H9 (cell line): ENCODE measurements around the gene CNOT10. TPM values are rescaled to one million over a fixed set of nuclear protein-coding genes. Genes with fewer than 3 reads are reported as not detected.

ENCODE experiments used
- DNase-seq: peaks from one replicate; pipeline ENCODE4 v3.0.0-alpha.2; 2017
- H2AFZ ChIP-seq: one replicate; pipeline ENCODE4 v1.6.1; 2013; ENCODE audit warnings: mild to moderate bottlenecking, low read length, control low read depth, moderate library complexity
- H2AK5ac ChIP-seq: 2 replicates; pipeline ENCODE4 v1.6.1; 2013; ENCODE audit warnings: low read length, control low read depth, mixed read lengths; ENCODE audit not compliant: insufficient read length
- H2BK120ac ChIP-seq: one replicate; pipeline ENCODE4 v1.6.1; 2013; ENCODE audit warnings: low read depth, mild to moderate bottlenecking, low read length, control low read depth, inconsistent platforms; ENCODE audit not compliant: poor library complexity, severe bottlenecking
- H2BK12ac ChIP-seq: 2 replicates; pipeline ENCODE4 v1.6.1; 2013; ENCODE audit warnings: low read length, control low read depth, mixed read lengths, low read depth; ENCODE audit not compliant: insufficient read length
- H2BK15ac ChIP-seq: 2 replicates; pipeline ENCODE4 v1.6.1; 2013; ENCODE audit warnings: low read depth, low read length, control low read depth
- H2BK20ac ChIP-seq: one replicate; pipeline ENCODE4 v1.6.1; 2013; ENCODE audit warnings: low read depth, mild to moderate bottlenecking, low read length, control low read depth, inconsistent platforms; ENCODE audit not compliant: poor library complexity, severe bottlenecking
- H2BK5ac ChIP-seq: 2 replicates; pipeline ENCODE4 v1.6.1; 2013; ENCODE audit warnings: low read length, control low read depth, mixed read lengths; ENCODE audit not compliant: insufficient read length
- H3K14ac ChIP-seq: 2 replicates; pipeline ENCODE4 v1.6.1; 2013; ENCODE audit warnings: low read length, control low read depth; ENCODE audit not compliant: insufficient read depth
- H3K18ac ChIP-seq: 2 replicates; pipeline ENCODE4 v1.6.1; 2013; ENCODE audit warnings: low read depth, mild to moderate bottlenecking, mixed read lengths, low read length, control low read depth; ENCODE audit not compliant: insufficient read length
- H3K23ac ChIP-seq: 2 replicates; pipeline ENCODE4 v1.6.1; 2013; ENCODE audit warnings: low read length, control low read depth, mixed read lengths, low read depth; ENCODE audit not compliant: insufficient read length
- H3K23me2 ChIP-seq: 2 replicates; pipeline ENCODE4 v1.6.1; 2013; ENCODE audit warnings: low read depth, mild to moderate bottlenecking, mixed read lengths, low read length, control low read depth; ENCODE audit not compliant: insufficient read length, poor library complexity, severe bottlenecking
- H3K27ac ChIP-seq: 2 replicates; pipeline ENCODE4 v1.5.1; 2013; ENCODE audit warnings: low read length, control low read depth, mixed read lengths, low read depth; ENCODE audit not compliant: insufficient read length
- H3K27me3 ChIP-seq: 2 replicates; pipeline ENCODE4 v1.6.1; 2013; ENCODE audit warnings: low read length, control low read depth, inconsistent platforms; ENCODE audit not compliant: insufficient read depth
- H3K4ac ChIP-seq: 2 replicates; pipeline ENCODE4 v1.6.1; 2013; ENCODE audit warnings: low read depth, mild to moderate bottlenecking, control low read depth, inconsistent platforms, low read length, moderate library complexity
- H3K4me1 ChIP-seq: 2 replicates; pipeline ENCODE4 v1.6.1; 2013; ENCODE audit warnings: low read length, control low read depth, inconsistent platforms; ENCODE audit not compliant: insufficient read depth
- H3K4me2 ChIP-seq: 2 replicates; pipeline ENCODE4 v1.6.1; 2013; ENCODE audit warnings: low read length, control low read depth, mixed read lengths; ENCODE audit not compliant: insufficient read length, insufficient read depth
- H3K56ac ChIP-seq: 2 replicates; pipeline ENCODE4 v1.6.1; 2013; ENCODE audit warnings: low read depth, mild to moderate bottlenecking, mixed read lengths, low read length, control low read depth; ENCODE audit not compliant: insufficient read length
- H3K79me1 ChIP-seq: 2 replicates; pipeline ENCODE4 v1.6.1; 2013; ENCODE audit warnings: low read depth, mild to moderate bottlenecking, moderate library complexity, low read length, control low read depth, inconsistent platforms; ENCODE audit not compliant: insufficient read depth, poor library complexity, severe bottlenecking
- H3K79me2 ChIP-seq: 2 replicates; pipeline ENCODE4 v1.6.1; 2013; ENCODE audit warnings: low read length, control low read depth, inconsistent platforms; ENCODE audit not compliant: insufficient read depth
- H3K9ac ChIP-seq: 2 replicates; pipeline ENCODE4 v1.6.1; 2013; ENCODE audit warnings: low read length, control low read depth, mixed read lengths; ENCODE audit not compliant: insufficient read length; ENCODE audit errors: extremely low read depth
- H3K9me3 ChIP-seq: one replicate; pipeline ENCODE4 v1.6.1; 2013; ENCODE audit warnings: low read depth, low read length, inconsistent platforms; ENCODE audit not compliant: control insufficient read depth
- H3T11ph ChIP-seq: one replicate; pipeline ENCODE4 v1.6.1; 2013; ENCODE audit warnings: mild to moderate bottlenecking, low read length, control low read depth, inconsistent platforms
- H4K20me1 ChIP-seq: one replicate; pipeline ENCODE4 v1.6.1; 2013; ENCODE audit not compliant: control insufficient read depth, insufficient read length, insufficient read depth
- H4K5ac ChIP-seq: 2 replicates; pipeline ENCODE4 v1.6.1; 2013; ENCODE audit warnings: low read depth, mild to moderate bottlenecking, mixed read lengths, low read length, control low read depth; ENCODE audit not compliant: insufficient read length
- H4K8ac ChIP-seq: replicated peaks from 2 replicates; pipeline ENCODE4 v1.6.1; 2013; ENCODE audit warnings: low read length, control low read depth, mixed read lengths, low read depth; ENCODE audit not compliant: insufficient read length
- H4K91ac ChIP-seq: 2 replicates; pipeline ENCODE4 v1.6.1; 2013; ENCODE audit warnings: low read depth, mild to moderate bottlenecking, moderate library complexity, mixed read lengths, low read length, control low read depth; ENCODE audit not compliant: insufficient read length
- H3K27ac Mint-ChIP-seq, 3 experiments: 2 replicates in 2 of 3; 3 replicates in 1 of 3; pipeline ENCODE4 v1.8.0; 2020 to 2021; ENCODE audit warnings: mixed read lengths in 3 of 3, mild to moderate bottlenecking in 1 of 3, moderate library complexity in 1 of 3
- H3K27me3 Mint-ChIP-seq: 2 replicates; pipeline ENCODE4 v1.8.0; 2021; ENCODE audit warnings: low read depth, mild to moderate bottlenecking, moderate library complexity, mixed read lengths
- H3K36me3 Mint-ChIP-seq, 3 experiments: 2 replicates in 2 of 3; 3 replicates in 1 of 3; pipeline ENCODE4 v1.8.0; 2020 to 2021; ENCODE audit warnings: low read depth in 3 of 3, mixed read lengths in 3 of 3; ENCODE audit not compliant: insufficient read depth in 1 of 3
- H3K4me1 Mint-ChIP-seq, 2 experiments: 2 replicates each; pipeline ENCODE4 v1.8.0; 2020; ENCODE audit warnings: mixed read lengths in 2 of 2
- H3K4me3 Mint-ChIP-seq, 2 experiments: 2 replicates in 1 of 2; 3 replicates in 1 of 2; pipeline ENCODE4 v1.8.0; 2020 to 2021; ENCODE audit warnings: mild to moderate bottlenecking in 2 of 2, mixed read lengths in 2 of 2, moderate library complexity in 1 of 2
- H3K9me3 Mint-ChIP-seq, 2 experiments: 2 replicates in 1 of 2; 3 replicates in 1 of 2; pipeline ENCODE4 v1.8.0; 2020; ENCODE audit warnings: mild to moderate bottlenecking in 2 of 2, mixed read lengths in 2 of 2, moderate library complexity in 1 of 2
- WGBS: extraction: QIAGEN DNeasy Blood & Tissue Kit; methylation state at CpG from one replicate; pipeline ENCODE4 v1.1.7; 2013; ENCODE audit warnings: missing lambda C conversion rate, low lambda C conversion rate, mixed read lengths; ENCODE audit not compliant: insufficient read length; ENCODE audit errors: extremely low coverage; 5-methylcytosine and 5-hydroxymethylcytosine counted together
- total RNA-seq: library from RNA; stranded (reverse); gene quantifications from 2 replicates; pipeline ENCODE4 v1.2.1, GENCODE V29; 2021
- TF ChIP-seq, protein P1 (sequence below): fragments of 200-600 bp; sonication (generic); conservative IDR thresholded peaks from 3 replicates; pipeline ENCODE4 v1.8.0; 2021; ENCODE audit warnings: antibody characterized with exemption, mild to moderate bottlenecking

The CNOT10 gene
- total RNA-seq, 1 experiment from 2014 or later = 55.4 TPM

DNA sequence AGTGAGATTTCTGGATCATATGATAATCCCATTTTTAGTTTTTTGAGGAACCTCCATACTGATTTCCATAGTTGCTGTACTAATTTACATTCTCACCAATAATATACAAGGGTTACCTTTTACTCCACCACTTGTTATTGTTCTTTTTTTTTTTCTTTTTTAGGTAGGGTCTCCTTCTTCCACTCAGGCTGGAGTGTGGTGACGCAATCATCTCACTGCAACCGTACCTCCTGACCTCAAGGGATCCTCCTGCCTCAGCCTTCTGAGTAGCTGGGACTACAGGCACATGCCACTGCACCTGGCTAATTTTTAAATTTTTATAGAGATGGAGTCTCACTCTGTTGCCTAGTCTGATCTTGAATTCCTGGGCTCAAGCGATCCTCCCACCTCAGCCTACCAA is 24.4 kb upstream of the CNOT10 start:
- H3T11ph ChIP-seq = no peak overlapping the region
- H3K23ac ChIP-seq = no peak overlapping the region
- no peak overlapping the region for H2AK5ac ChIP-seq
- no peak overlapping the region for H3K27ac Mint-ChIP-seq
- peaks cover 8 to 12% of the 10 kb centered on the region in 2 experiments for H3K9me3 Mint-ChIP-seq
- no peak overlapping the region for H3K27ac ChIP-seq
- H3K14ac ChIP-seq = no peak overlapping the region
- H4K20me1 ChIP-seq = no peaks in the 10 kb centered on the region
- DNase-seq = no peak
- no peak overlapping the region for H2BK5ac ChIP-seq
- no peak overlapping the region for H4K91ac ChIP-seq
- H3K4me1 ChIP-seq = no peaks in the 10 kb centered on the region
- no peak overlapping the region for H4K8ac ChIP-seq
- TF ChIP-seq, protein P1, sequence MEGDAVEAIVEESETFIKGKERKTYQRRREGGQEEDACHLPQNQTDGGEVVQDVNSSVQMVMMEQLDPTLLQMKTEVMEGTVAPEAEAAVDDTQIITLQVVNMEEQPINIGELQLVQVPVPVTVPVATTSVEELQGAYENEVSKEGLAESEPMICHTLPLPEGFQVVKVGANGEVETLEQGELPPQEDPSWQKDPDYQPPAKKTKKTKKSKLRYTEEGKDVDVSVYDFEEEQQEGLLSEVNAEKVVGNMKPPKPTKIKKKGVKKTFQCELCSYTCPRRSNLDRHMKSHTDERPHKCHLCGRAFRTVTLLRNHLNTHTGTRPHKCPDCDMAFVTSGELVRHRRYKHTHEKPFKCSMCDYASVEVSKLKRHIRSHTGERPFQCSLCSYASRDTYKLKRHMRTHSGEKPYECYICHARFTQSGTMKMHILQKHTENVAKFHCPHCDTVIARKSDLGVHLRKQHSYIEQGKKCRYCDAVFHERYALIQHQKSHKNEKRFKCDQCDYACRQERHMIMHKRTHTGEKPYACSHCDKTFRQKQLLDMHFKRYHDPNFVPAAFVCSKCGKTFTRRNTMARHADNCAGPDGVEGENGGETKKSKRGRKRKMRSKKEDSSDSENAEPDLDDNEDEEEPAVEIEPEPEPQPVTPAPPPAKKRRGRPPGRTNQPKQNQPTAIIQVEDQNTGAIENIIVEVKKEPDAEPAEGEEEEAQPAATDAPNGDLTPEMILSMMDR = no peak
- H3K4ac ChIP-seq = no peak overlapping the region
- WGBS = no CpG with 5 or more reads among the region's 3 CpGs
- H3K27me3 Mint-ChIP-seq = peaks cover 2% of the 10 kb centered on the region; the same call in 1 of the 2 replicates
- H2BK120ac ChIP-seq = no peak overlapping the region
- H3K4me1 Mint-ChIP-seq = peaks cover 2 to 4% of the 10 kb centered on the region in 2 experiments; a peak in 3 of 4 replicates
- H3K23me2 ChIP-seq = no peaks in the 10 kb centered on the region
- H3K18ac ChIP-seq = no peak overlapping the region
- H2BK15ac ChIP-seq = no peak overlapping the region
- H3K79me1 ChIP-seq = no peaks in the 10 kb centered on the region
- H2BK20ac ChIP-seq = no peak overlapping the region
- no peaks in the 10 kb centered on the region for H3K79me2 ChIP-seq
- no peaks in the 10 kb centered on the region for H3K9me3 ChIP-seq
- no peaks in the 10 kb centered on the region for H3K27me3 ChIP-seq
- H2AFZ ChIP-seq = no peak overlapping the region
- H3K9ac ChIP-seq = no peak overlapping the region
- no peak overlapping the region for H4K5ac ChIP-seq
- H3K4me2 ChIP-seq = no peak overlapping the region
- no peak overlapping the region for H3K56ac ChIP-seq
- H3K4me3 Mint-ChIP-seq = no peak overlapping the region
- H3K36me3 Mint-ChIP-seq = peaks cover 1 to 8% (median 6%) of the 10 kb centered on the region in 3 experiments; a peak in 5 of 7 replicates
- no peak overlapping the region for H2BK12ac ChIP-seq
